Measurements from ENCODE around the gene PLAC1. TPM values are rescaled to one million over a fixed set of nuclear protein-coding genes. Genes with fewer than 3 reads are reported as not detected.

The PLAC1 gene
- total RNA-seq, 1 experiment from 2014 or later, result 0.34 TPM

- Histone ChIP-seq H3K4me3 (replicated peaks in 1 of 2; ENCODE audit: low read depth in 1 of 2, low read length in 2 of 2) (no peak overlapping the region), H2AFZ (ENCODE audit: low read depth, low read length, poor library complexity, severe bottlenecking) (no peak overlapping the region), H3K4me1 (ENCODE audit: control insufficient read depth in 1 of 2, insufficient read depth in 2 of 2, low read length in 2 of 2) (peaks cover 6 to 30% of the 10 kb centered on the region in 2 experiments; a peak in 3 of 4 replicates), H3K9me3 (ENCODE audit: control insufficient read depth in 1 of 2, insufficient read depth in 1 of 2, low read depth in 1 of 2, low read length in 2 of 2) (no peaks in the 10 kb centered on the region), H3K36me3 (ENCODE audit: control insufficient read depth in 1 of 2, insufficient read depth in 2 of 2, low read length in 2 of 2) (no peaks in the 10 kb centered on the region), H3K27ac (ENCODE audit: low read depth, low read length) (no peak overlapping the region), H3K9ac (ENCODE audit: low read length) (no peak overlapping the region), H3K9me2 (ENCODE audit: insufficient read depth) (no peaks in the 10 kb centered on the region), H3K4me2 (ENCODE audit: low read length) (peak overlapping the region; percentile 44), H4K20me1 (ENCODE audit: insufficient read depth) (no peaks in the 10 kb centered on the region), H3K27me3 (ENCODE audit: insufficient read depth, low read length) (0 out of 2 replicates have a peak, but pooled peaks cover 10% of the 10 kb centered on the region), H3K79me2 (ENCODE audit: insufficient read depth, low read length) (no peaks in the 10 kb centered on the region)
- TF ChIP-seq CTCF (IDR thresholded peaks at IDR 0.05 in 2 of 3, conservative IDR thresholded peaks at IDR 0.05 in 1 of 3; ENCODE audit: borderline replicate concordance in 1 of 3, insufficient read depth in 1 of 3, low read depth in 2 of 3, low read length in 2 of 3), result no peak
- TF ChIP-seq FOSL1 (IDR thresholded peaks at IDR 0.05; ENCODE audit: low read depth), result peak; percentile 57; the same call in 1 of the 2 replicates
- TF ChIP-seq SRF (IDR thresholded peaks at IDR 0.05; ENCODE audit: low read depth), result no peak
- TF ChIP-seq JUND (IDR thresholded peaks at IDR 0.05), result 0 out of 2 replicates have a peak, but pooled peaks have one; percentile 40
- no peak for TF ChIP-seq REST (IDR thresholded peaks at IDR 0.05; ENCODE audit: low read depth)
- RAD21 ChIA-PET (ENCODE audit: low non-redundant PET in 1 of 2, low total read pairs in 2 of 2, uncharacterized antibody in 2 of 2, unreplicated experiment in 2 of 2), result no interaction called here
- ATAC-seq (no peak), DNase-seq (ENCODE audit: low read depth, low spot score) (no peak)
- no TSS peak for BruUV-seq (replicated peaks)
- POLR2A ChIA-PET, result interaction anchor here (1.6 kb wide), 1 partner anchor 9 kb away, joined by 4 read pairs; no protein-coding TSS in a partner anchor
- intact Hi-C loops (cut with micrococcal nuclease), result no loop called here
- CTCF ChIA-PET, result no interaction called here
Measured at GRCh38 chrX:134551376-134552048, 106.8 kb downstream of the PLAC1 start.
